ENCODE data around the gene SERPING1.

The SERPING1 gene

GRCh38 chr11:57597461-57597915, at the start of gene SERPING1:
TSS of gene SERPING1 (plus strand) at chr11:57597685. CDS start at chr11:57598271, 586 bp downstream.
- DNase-seq, result no peak

DNA sequence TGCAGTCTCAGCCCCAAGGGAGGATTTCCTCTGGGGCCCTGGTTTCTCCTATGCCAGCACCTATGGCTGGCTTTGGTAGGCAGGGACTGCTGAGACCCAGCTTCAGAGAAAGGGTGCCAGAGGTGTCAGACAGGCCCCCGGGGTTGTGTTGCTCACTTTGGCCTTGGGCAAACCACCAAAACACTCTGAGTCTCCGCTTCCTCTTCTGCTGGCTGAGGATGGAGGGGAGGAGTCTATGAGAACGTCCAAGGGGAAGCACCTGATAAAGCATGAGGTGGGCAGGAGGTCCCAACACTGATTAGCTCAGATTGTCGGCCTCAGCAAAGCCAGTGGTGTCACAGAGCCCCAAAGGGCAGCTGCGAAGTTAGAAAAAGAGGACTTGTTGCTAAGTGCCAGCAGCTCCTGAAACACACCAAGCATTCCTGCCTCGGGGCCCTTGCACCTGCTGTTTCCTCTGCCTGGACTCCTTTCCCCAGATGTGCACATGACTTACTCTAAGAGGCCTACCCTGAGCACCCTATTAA, 49.6 kb upstream of the SERPING1 start:
- DNase-seq, result no peak

DNA sequence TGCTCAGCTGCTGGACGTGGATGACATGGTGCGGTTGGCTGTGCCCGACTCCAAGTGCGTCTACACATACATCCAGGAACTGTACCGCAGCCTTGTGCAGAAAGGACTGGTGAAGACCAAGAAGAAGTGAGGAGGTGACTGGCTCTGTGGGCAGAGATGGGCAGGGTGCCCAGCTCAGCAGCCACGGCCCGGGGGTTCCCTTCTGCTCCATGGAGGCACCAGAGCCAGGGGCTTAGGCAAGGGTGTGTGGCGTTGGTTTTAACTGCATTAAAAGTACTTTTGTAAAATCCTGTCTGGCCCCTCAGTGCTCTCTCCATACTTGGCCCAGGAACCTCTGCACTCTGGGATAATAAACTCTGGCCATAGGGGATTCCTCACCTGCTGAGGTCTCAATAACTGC, 47.5 kb upstream of the SERPING1 start:
- DNase-seq, result no peak

- DNase-seq, result no peak
These were observed 45.5 kb upstream of the SERPING1 start for GRCh38 chr11:57551941-57552340.

GRCh38 chr11:57552479-57552878, 45.0 kb upstream of the SERPING1 start:
- DNase-seq, result no peak

- no peak for DNase-seq
These were observed 42.1 kb upstream of the SERPING1 start for GRCh38 chr11:57555393-57555792.

DNA sequence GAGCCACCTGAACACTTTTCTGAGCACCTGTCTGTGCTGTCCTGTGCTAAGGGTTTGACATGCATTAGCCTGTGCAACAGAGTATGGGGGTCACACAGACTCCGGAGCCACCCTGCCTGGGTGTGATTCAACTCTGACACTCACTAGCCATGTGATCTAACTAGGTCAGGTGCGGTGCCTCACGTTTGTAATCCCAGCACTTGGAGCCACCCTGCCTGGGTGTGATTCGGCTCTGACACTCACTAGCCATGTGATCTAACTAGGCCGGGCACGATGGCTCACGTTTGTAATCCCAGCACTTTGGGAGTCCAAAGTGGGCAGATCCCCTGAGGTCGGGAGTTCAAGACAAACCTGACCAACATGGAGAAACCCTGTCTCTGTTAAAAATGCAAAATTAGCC, 41.4 kb upstream of the SERPING1 start:
- DNase-seq, result no peak

GRCh38 chr11:57560146-57560545, 37.3 kb upstream of the SERPING1 start:
- no peak for DNase-seq

DNA sequence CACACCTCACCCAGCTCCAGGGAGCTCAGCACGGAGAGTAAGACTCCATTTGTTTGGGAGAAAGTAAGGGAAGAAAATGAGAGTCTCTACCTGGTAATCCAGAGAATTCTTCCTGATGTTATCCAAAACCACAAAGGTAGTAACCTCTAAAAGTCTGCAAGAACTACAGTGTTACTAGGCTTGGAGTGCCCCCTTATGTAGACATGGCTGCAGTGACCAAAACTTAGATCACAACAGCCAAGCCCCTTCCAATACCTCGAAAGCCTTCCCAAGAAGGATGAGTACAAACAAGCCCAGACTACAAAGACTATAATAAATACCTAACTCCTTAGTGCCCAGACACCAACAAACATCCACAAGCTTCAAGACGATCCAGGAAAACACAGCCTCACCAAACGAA, 34.9 kb upstream of the SERPING1 start:
- DNase-seq, result no peak

- peak; percentile 34 for DNase-seq
These were observed 31.2 kb upstream of the SERPING1 start for GRCh38 chr11:57566005-57566904.

DNA sequence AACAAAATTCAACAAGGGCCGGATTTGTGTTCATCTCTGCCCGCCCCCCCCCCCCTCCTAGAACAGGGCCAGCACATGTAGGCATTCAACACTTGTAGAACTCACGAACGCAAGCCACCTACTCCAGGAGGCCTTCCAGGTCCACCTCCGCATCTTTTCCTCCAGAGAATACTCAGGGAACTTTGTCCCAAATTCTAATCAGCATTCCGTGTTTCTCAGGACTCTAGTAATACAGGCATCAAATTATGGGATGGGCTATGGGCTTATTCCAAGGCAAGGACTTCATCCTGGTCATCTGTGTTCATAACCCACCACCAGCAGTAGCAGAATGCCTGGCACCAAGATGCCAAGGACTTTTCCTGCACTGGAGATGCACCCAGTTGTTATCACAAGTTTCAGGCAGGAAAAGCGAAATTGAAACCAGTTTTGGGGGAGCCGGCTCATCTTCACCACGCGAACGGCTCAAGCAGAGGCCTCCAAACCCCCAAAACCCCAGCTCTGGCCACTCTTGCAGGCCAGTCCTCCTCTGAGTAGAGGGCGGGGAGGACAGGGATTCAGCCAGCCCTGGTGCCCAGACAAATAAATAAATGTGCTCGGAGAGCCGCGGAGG, 30.5 kb upstream of the SERPING1 start:
- DNase-seq, result no peak

DNA sequence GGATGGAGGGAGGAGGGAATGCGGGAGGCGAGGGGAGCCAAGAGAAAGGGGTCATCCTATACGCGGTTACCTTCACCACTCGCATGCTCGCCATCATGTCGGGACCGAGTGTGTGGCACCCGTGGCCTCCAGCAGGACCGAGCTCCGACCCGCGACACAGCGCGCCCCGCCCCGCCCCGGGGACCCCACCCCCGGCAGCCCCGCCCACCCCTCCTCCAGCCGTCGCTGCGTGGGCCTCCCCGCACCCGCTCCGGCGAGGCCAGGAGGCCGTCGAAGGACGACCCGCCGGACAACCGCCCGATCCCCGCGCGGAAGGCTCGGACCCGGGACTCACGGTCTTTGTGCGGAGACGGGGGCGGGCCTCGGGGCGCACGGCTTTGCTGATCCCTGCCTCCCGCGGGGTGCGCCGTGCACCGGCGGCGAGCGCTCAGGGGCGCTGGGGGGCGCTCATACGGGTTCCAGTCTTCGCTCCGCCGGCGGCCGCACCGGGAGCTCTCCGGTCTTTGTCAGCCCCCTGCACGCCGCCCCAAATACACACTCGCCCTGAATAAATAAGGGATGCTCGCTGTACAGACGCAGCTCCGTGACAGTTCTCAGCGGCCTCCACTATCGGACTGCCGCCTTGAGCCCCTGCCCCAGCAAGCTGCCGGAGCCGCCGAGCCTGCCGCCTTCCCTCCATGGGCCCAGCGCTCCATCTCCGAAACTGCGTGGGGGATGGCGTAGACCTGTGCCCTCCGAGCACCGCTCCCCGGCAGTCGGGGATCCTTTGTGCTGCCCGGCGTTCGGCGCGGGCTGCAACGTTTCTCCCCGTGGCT, 29.8 kb upstream of the SERPING1 start, which contains the start of gene UBE2L6:
UBE2L6 (minus strand) TSS at position 158 of the 815 bp plus-strand sequence; CDS start at position 97, 61 bp downstream.
- DNase-seq, result peak; percentile 77

DNA sequence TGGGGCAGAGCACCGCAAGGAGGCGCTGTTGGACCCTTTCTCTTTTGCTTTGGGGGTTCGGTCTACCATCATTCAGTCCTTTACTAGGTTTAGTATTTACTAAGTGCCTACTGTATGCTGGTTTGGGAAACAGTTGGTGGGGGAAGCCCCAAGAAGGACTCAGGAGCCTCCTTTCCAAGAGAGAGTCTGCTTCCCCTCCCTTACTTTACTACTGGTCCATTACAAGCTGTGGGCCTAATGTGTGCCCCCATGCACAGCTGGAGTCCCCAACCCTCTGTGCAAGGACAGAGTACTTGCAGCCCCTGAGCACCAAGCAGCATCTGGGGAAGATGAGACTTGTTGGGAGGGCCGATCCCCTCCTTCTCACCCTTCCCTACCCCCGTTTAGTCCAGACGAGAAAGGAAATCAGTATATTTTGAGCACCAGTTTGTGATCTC, 29.1 kb upstream of the SERPING1 start:
- DNase-seq, result peak; percentile 94

GRCh38 chr11:57571606-57572005, 25.9 kb upstream of the SERPING1 start:
- no peak for DNase-seq

- DNase-seq, result no peak
These were observed 23.4 kb upstream of the SERPING1 start for GRCh38 chr11:57574061-57574460.

- no peak for DNase-seq
These were observed 13.1 kb upstream of the SERPING1 start for GRCh38 chr11:57584341-57584740.

- DNase-seq, result no peak
These were observed 12.2 kb upstream of the SERPING1 start for GRCh38 chr11:57585301-57585700.

DNA sequence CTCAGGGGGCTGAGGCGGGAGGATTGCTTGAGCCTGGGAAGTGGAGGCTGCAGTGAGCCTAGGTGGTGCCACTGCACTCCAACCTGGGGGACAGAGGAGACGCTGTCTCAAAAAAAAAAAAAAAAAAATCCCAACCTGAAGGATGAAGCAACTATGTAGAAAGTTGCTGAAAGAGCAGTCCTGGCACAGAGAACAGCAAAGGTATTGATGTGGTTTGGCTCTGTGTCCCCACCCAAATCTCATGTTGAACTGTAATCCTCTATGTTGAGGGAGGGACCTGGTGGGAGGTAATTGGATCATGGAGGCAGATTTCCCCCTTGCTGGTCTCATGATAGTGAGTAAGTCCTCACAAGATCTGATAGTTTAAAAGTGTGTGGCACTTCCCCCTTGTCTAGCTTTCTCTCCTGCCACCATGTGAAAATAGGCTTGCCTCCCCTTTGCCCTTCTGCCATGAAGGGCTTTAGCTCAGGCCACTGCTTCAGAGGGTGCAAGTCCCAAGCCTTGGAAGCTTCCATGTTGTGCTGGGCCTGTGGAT, 10.7 kb upstream of the SERPING1 start:
- DNase-seq, result no peak

- no peak for DNase-seq
These were observed 9.3 kb upstream of the SERPING1 start for GRCh38 chr11:57588046-57588710.

DNA sequence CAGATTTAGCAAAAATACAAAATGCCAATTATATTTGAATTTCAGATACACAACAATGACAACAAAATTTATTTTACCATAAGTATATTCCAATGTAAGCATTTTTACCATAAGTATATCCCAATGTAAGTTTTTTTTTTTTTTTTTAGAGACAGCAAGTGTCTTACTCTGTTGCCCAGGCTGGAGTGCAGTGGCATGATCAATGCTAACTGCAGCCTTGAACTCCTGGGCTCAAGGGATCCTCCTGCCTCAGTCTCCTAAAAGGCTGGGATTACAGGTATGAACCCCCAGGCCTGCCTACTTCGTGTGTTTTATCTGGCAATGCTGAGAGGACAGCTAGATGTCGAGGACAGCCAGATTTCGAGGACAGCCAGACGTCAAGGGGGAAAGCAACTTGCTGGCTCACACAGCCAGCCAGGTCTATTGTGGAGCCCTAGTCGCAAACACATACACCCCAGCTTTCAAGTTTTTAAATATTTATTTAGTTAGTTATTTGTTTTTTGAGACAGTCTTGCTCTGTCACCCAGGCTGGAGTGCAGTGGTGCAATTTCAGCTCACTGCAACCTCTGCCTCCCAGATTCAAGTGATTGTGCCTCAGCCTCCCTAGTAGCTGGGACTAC, 1.1 kb upstream of the SERPING1 start:
- no peak for DNase-seq
